K562 (cell line): Measurements from ENCODE around the gene ZNF776. TPM values are rescaled to one million over a fixed set of nuclear protein-coding genes. Genes with fewer than 3 reads are reported as not detected.

Experiments
- ATAC-seq: fragments of 200-7000 bp; cut with Tn5 transposase; 3 replicates; pipeline ENCODE4 v1.9.1; 2020; ENCODE audit warnings: moderate library complexity
- Bru-seq: library from RNA; stranded (reverse); fragments of 400-500 nt; gene quantifications from one replicate; lab custom pipeline; 2021; lab: Mats Ljungman, UMichigan
- BruChase-seq, 2 experiments: library from RNA; stranded (reverse); fragments of 400-500 nt; gene quantifications; one replicate each; lab custom pipeline; 2021; lab: Mats Ljungman, UMichigan
- BruUV-seq: library from RNA; stranded (reverse); fragments of 400-500 nt; replicated peaks from 2 replicates; lab custom pipeline; 2021; lab: Mats Ljungman, UMichigan
- CTCF ChIA-PET: fragments of 300-600 bp; formaldehyde crosslinking; extraction: SDS; loops from one replicate; lab custom pipeline; 2021; ENCODE audit warnings: low intra/inter-chr PET ratio; lab: Yijun Ruan, JAX
- POLR2A ChIA-PET: fragments of 300-600, 350-650 bp; sonication (Branson Sonifier 250); formaldehyde crosslinking; extraction: SDS; loops from one replicate; lab custom pipeline; 2021; ENCODE audit warnings: antibody characterized with exemption, inconsistent platforms; lab: Yijun Ruan, JAX
- DNase-seq, 4 experiments: peaks; one replicate each; pipeline versions ENCODE4 v3.0.0 to v3.0.0-alpha.2; 2011 to 2018; ENCODE audit warnings: low spot score in 3 of 4, mixed read lengths in 3 of 4; ENCODE audit errors: extremely low read depth in 1 of 4
- FAIRE-seq: peaks from 2 replicates; lab custom pipeline; 2011; peaks lifted over from hg19 to GRCh38; lab: Jason Lieb, UNC
- H2AFZ ChIP-seq: 2 replicates; pipeline ENCODE4 v1.6.0; 2011; ENCODE audit warnings: low read depth, low read length, control low read depth, inconsistent platforms
- H3K27ac ChIP-seq: fragments of 200-600 bp; 3 replicates; pipeline ENCODE4 v1.8.0; 2011; ENCODE audit warnings: low read depth, mild to moderate bottlenecking, control low read depth, inconsistent platforms, low read length, moderate library complexity, mixed read lengths; ENCODE audit errors: extremely low read depth
- H3K27me3 ChIP-seq, 2 experiments: fragments of 300-600 bp in 1 of 2; 2 replicates in 1 of 2; 3 replicates in 1 of 2; pipeline versions ENCODE4 v1.6.0 to v1.8.0; 2011; ENCODE audit warnings: inconsistent platforms in 2 of 2, low read length in 2 of 2, mild to moderate bottlenecking in 1 of 2, mixed read lengths in 1 of 2, moderate library complexity in 1 of 2; ENCODE audit not compliant: control insufficient read depth in 2 of 2, insufficient read depth in 2 of 2
- H3K36me3 ChIP-seq: fragments of 300-600 bp; 3 replicates; pipeline ENCODE4 v1.8.0; 2011; ENCODE audit warnings: mild to moderate bottlenecking, low read length, inconsistent platforms; ENCODE audit not compliant: control insufficient read depth, insufficient read depth
- H3K4me1 ChIP-seq, 2 experiments: fragments of 200-600 bp in 1 of 2; replicated peaks in 1 of 2; 2 replicates in 1 of 2; 3 replicates in 1 of 2; pipeline versions ENCODE4 v1.5.1 to v1.8.0; 2011; ENCODE audit warnings: inconsistent platforms in 2 of 2, low read length in 2 of 2, mild to moderate bottlenecking in 1 of 2, mixed read lengths in 1 of 2, moderate library complexity in 1 of 2; ENCODE audit not compliant: control insufficient read depth in 2 of 2, insufficient read depth in 2 of 2
- H3K4me2 ChIP-seq: 2 replicates; pipeline ENCODE4 v1.6.1; 2011; ENCODE audit warnings: low read length, control low read depth, inconsistent platforms, mixed read lengths; ENCODE audit not compliant: insufficient read depth
- H3K4me3 ChIP-seq: fragments of 200-600 bp; sonication (generic), shearing (Covaris generic); 2 replicates; pipeline ENCODE4 v1.5.1; 2016; ENCODE audit warnings: control low read depth, inconsistent platforms
- H3K79me2 ChIP-seq: fragments of 200-600 bp; 3 replicates; pipeline ENCODE4 v1.8.0; 2011; ENCODE audit warnings: low read length, inconsistent platforms; ENCODE audit not compliant: control insufficient read depth, insufficient read depth
- H3K9ac ChIP-seq, 2 experiments: 2 replicates each; pipeline versions ENCODE4 v1.6.0 to v1.6.1; 2011; ENCODE audit warnings: low read depth in 2 of 2, low read length in 2 of 2, control low read depth in 1 of 2, inconsistent platforms in 1 of 2, mild to moderate bottlenecking in 1 of 2, mixed read lengths in 1 of 2; ENCODE audit not compliant: insufficient read depth in 1 of 2
- H3K9me1 ChIP-seq: one replicate; pipeline ENCODE4 v1.6.0; 2011; ENCODE audit warnings: inconsistent platforms, mild to moderate bottlenecking, low read length, moderate library complexity; ENCODE audit not compliant: control insufficient read depth, insufficient read depth
- H3K9me3 ChIP-seq: replicated peaks from 2 replicates; pipeline ENCODE4 v1.5.1; 2011; ENCODE audit warnings: low read depth, low read length, inconsistent platforms; ENCODE audit not compliant: control insufficient read depth, insufficient read depth
- H4K20me1 ChIP-seq: replicated peaks from 2 replicates; pipeline ENCODE4 v1.6.1; 2011; ENCODE audit warnings: low read length, inconsistent platforms, mixed read lengths; ENCODE audit not compliant: control insufficient read depth, insufficient read depth
- ARID2 ChIP-seq: fragments of 450-650 bp; IDR thresholded peaks from 2 replicates; pipeline ENCODE4 v1.6.1; 2017; ENCODE audit warnings: antibody characterized with exemption, mild to moderate bottlenecking
- ERF ChIP-seq: fragments of 450-650 bp; formaldehyde crosslinking; IDR thresholded peaks from 2 replicates; pipeline ENCODE4 v1.4.0; 2020; ENCODE audit warnings: mild to moderate bottlenecking, mixed read lengths
- HNRNPH1 ChIP-seq: fragments of 200-400 bp; formaldehyde crosslinking; optimal IDR thresholded peaks from 2 replicates; pipeline ENCODE3; 2017; ENCODE audit warnings: low read depth, mild to moderate bottlenecking, low read length, moderate library complexity
- SIX5 ChIP-seq, 2 experiments: IDR thresholded peaks; 2 replicates each; pipeline ENCODE4 v1.6.1; 2011; ENCODE audit warnings: low read length in 2 of 2, borderline replicate concordance in 1 of 2, low read depth in 1 of 2, mild to moderate bottlenecking in 1 of 2, moderate library complexity in 1 of 2; ENCODE audit not compliant: insufficient read depth in 1 of 2
- SMAD1 ChIP-seq: fragments of 150-350 bp; IDR thresholded peaks from 2 replicates; pipeline ENCODE4 v1.6.1; 2014; ENCODE audit warnings: low read length, low read depth; ENCODE audit not compliant: partially characterized antibody
- SRSF7 ChIP-seq: fragments of 200-400 bp; formaldehyde crosslinking; optimal IDR thresholded peaks from 2 replicates; pipeline ENCODE3; 2017; ENCODE audit warnings: mild to moderate bottlenecking, low read depth, low read length
- TCF3 ChIP-seq: sonication (generic); formaldehyde crosslinking; IDR thresholded peaks from 2 replicates; pipeline ENCODE4 v1.4.0; 2020; ENCODE audit warnings: mild to moderate bottlenecking, missing genetic modification reagents
- U2AF2 ChIP-seq: fragments of 200-400 bp; formaldehyde crosslinking; optimal IDR thresholded peaks from 2 replicates; pipeline ENCODE3; 2017; ENCODE audit warnings: low read depth, mild to moderate bottlenecking, low read length
- XRCC5 ChIP-seq: fragments of 200-400 bp; formaldehyde crosslinking; IDR thresholded peaks from 2 replicates; pipeline ENCODE4 v1.6.1; 2017; ENCODE audit warnings: low read depth, mild to moderate bottlenecking, low read length
- WGBS: fragments of 100-300 bp; shearing (Covaris generic); methylation state at CpG from one replicate; pipeline ENCODE4 v1.1.6; 2016; ENCODE audit warnings: low coverage, mixed read lengths; ENCODE audit not compliant: insufficient coverage; ENCODE audit errors: missing lambda C conversion rate; 5-methylcytosine and 5-hydroxymethylcytosine counted together
- in situ Hi-C: fragments of 300-500 bp; cut with MboI; formaldehyde crosslinking; loops from 4 replicates; pipeline ENCODE4 v1.15.0; 2018; ENCODE audit warnings: inconsistent platforms, mixed read lengths
- intact Hi-C: fragments of 100-400 bp; cut with micrococcal nuclease; formaldehyde crosslinking; loops from 2 replicates; pipeline ENCODE4 v1.14.2; 2022
- long read RNA-seq, 3 experiments: library from polyadenylated mRNA in 2 of 3; library from RNA in 1 of 3; unstranded in 2 of 3; stranded (forward) in 1 of 3; transcript quantifications; one replicate each; pipeline ENCODE4 v2.0.0, GENCODE V29; 2019 to 2022
- polyA minus RNA-seq, 3 experiments: library from RNA; depleted of rRNA, polyadenylated mRNA; stranded (reverse); fragments of >200 nt; gene quantifications; 2 replicates each; pipeline ENCODE4 v1.2.3, GENCODE V29; 2011
- polyA plus RNA-seq, 8 experiments: library from polyadenylated mRNA; depleted of rRNA in 4 of 8; stranded (reverse) in 5 of 8; unstranded in 3 of 8; fragments of >200 nt; fragmentation: Nextera tagmentation in 2 of 8; fragmentation: Illumina TruSeq in 1 of 8; extraction: Ambion mirVana in 2 of 8; extraction: Trizol in 1 of 8; gene quantifications; 2 replicates each; pipeline versions ENCODE4 v1.2.1 to v1.2.3, GENCODE V29; 2011 to 2014; ENCODE audit warnings: inconsistent platforms in 1 of 8, missing spikeins in 1 of 8
- total RNA-seq, 7 experiments: library from RNA; depleted of rRNA in 6 of 7; stranded (reverse); fragments of >200 nt in 6 of 7; fragmentation: Illumina TruSeq in 2 of 7; extraction: Trizol in 2 of 7; gene quantifications; 2 replicates each; pipeline versions ENCODE4 v1.2.1 to v1.2.3, GENCODE V29; 2011 to 2021; ENCODE audit warnings: low replicate concordance in 1 of 7
- TF ChIP-seq, protein P1 (sequence below): fragments of 450-650 bp; formaldehyde crosslinking; IDR thresholded peaks from 2 replicates; pipeline ENCODE4 v1.4.0; 2020; ENCODE audit warnings: mild to moderate bottlenecking, moderate library complexity
- TF ChIP-seq, protein P2 (sequence below): IDR thresholded peaks from 2 replicates; pipeline ENCODE4 v1.6.1; 2012; ENCODE audit warnings: low read depth, low read length, improper control_type of control experiment, borderline replicate concordance

ZNF776 gene
- total RNA-seq (2011; cell fraction: chromatin; rRNA removed; ENCODE audit: low replicate concordance): 30.2 and 37.5 TPM in 2 replicates
- 54.9 and 63.5 TPM in 2 replicates for total RNA-seq (2011; cell fraction: nucleolus; rRNA removed)
- 34.7 and 39.1 TPM in 2 replicates for total RNA-seq (2011; cell fraction: nucleoplasm; rRNA removed)
- total RNA-seq (2014; rRNA removed) (9.5 and 16.2 TPM in 2 replicates), total RNA-seq (2014; rRNA removed; fragmentation: Illumina TruSeq; extraction: Trizol) (8.2 and 10.0 TPM in 2 replicates), total RNA-seq (2015; rRNA removed; fragmentation: Illumina TruSeq; extraction: Trizol) (7.4 and 8.4 TPM in 2 replicates), total RNA-seq (2021) (6.7 and 7.8 TPM in 2 replicates), polyA plus RNA-seq (2011; rRNA removed) (15.7 and 16.9 TPM in 2 replicates), polyA plus RNA-seq (2014; fragmentation: Illumina TruSeq; extraction: Trizol) (7.1 and 9.6 TPM in 2 replicates), polyA plus RNA-seq (2014; fragmentation: Nextera tagmentation; extraction: Ambion mirVana) (1 to 10 TPM; 2.2 to 2.5 TPM), polyA plus RNA-seq (2014; rRNA removed) (7.9 and 9.1 TPM in 2 replicates), polyA minus RNA-seq (2011; rRNA and poly(A)+ RNA removed) (17.9 and 20.2 TPM in 2 replicates), Bru-seq, nascent RNA (percentile 71 among the genes with signal in this experiment), BruChase-seq, experiment 1, labeled RNA remaining after a 2-hour chase (percentile 91 among the genes with signal in this experiment), BruChase-seq, experiment 2, labeled RNA remaining after a 6-hour chase (percentile 91 among the genes with signal in this experiment)
- polyA plus RNA-seq (2011; cell fraction: cytosol; rRNA removed): 11.0 and 12.6 TPM in 2 replicates
- 59.3 and 86.8 TPM in 2 replicates for polyA plus RNA-seq (2011; cell fraction: nucleus; rRNA removed)
- polyA plus RNA-seq (2012): 6.9 and 9.2 TPM in 2 replicates
- 5.9 and 6.5 TPM in 2 replicates for polyA minus RNA-seq (2011; cell fraction: cytosol; rRNA and poly(A)+ RNA removed)
- 36.2 and 59.1 TPM in 2 replicates for polyA minus RNA-seq (2011; cell fraction: nucleus; rRNA and poly(A)+ RNA removed)
- long read RNA-seq, experiment 1, full-length matches to known transcripts: 10 of 25 reads
- long read RNA-seq, experiment 1, partial matches to known transcripts: 2 of 25 reads
- long read RNA-seq, experiment 1, other reads (novel, unspliced or antisense): 13 of 25 reads
- long read RNA-seq, experiment 2, full-length matches to known transcripts: 1 of 6 reads
- long read RNA-seq, experiment 2, partial matches to known transcripts: 4 of 6 reads
- long read RNA-seq, experiment 2, other reads (novel, unspliced or antisense): 1 of 6 reads
- long read RNA-seq, experiment 3, full-length matches to known transcripts: 1 of 6 reads
- long read RNA-seq, experiment 3, partial matches to known transcripts: 0 of 6 reads
- long read RNA-seq, experiment 3, other reads (novel, unspliced or antisense): 5 of 6 reads

DNA sequence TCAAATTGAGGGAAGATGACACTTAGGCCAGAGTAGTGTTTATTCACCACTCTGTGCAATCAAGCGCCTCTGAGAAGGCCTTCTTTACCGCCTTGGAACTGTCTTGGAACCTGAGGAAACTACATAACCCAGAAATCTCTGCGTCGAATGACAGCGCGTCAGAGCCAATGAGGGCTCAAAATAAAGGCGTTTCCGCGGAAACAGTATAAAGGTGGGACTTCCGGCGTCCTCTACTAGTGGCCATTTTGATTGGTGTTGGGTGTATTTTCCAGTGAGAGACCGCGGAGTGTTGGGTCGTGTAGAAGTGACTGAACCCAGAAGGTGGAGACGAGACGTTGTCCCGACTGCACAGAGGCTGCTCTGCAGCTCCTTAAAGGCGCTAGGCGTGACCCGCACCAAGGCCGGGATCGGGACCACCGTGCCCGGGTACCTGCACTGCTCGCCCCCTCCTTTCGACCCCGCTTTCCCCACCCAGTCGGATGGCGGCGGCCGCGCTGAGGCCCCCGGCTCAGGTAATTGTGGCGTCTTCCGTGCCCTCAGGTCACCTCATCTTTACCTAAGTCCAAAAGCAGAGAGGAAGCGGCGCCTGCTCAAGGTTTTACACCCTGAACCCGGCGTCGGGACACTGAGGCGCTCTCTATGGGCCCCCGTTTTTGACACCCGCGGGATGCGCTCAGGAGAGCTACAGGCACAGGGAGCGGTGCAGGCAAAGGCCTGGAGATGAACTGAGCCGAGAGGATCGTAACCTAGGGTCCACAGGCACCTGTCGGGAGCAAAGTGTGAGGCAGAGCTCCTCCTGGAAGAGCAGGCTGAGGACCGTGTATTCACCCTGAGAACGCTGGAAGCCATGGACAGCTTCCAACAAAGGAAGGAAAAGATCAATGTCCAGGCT, at the start of gene ZNF776:
Gene ZNF776 (plus strand): TSS at position 236 of the 892 bp plus-strand sequence. CDS start 244 bp downstream, at position 480.
- peak; percentile 99 for ATAC-seq
- TSS peak; percentile 80 for BruUV-seq
- no peaks in the 10 kb centered on the region for H4K20me1 ChIP-seq
- no peak for TF ChIP-seq ARID2
- no peak for TF ChIP-seq SRSF7
- TF ChIP-seq ERF (CRISPR knock-in tag): no peak
- TF ChIP-seq, protein P1, sequence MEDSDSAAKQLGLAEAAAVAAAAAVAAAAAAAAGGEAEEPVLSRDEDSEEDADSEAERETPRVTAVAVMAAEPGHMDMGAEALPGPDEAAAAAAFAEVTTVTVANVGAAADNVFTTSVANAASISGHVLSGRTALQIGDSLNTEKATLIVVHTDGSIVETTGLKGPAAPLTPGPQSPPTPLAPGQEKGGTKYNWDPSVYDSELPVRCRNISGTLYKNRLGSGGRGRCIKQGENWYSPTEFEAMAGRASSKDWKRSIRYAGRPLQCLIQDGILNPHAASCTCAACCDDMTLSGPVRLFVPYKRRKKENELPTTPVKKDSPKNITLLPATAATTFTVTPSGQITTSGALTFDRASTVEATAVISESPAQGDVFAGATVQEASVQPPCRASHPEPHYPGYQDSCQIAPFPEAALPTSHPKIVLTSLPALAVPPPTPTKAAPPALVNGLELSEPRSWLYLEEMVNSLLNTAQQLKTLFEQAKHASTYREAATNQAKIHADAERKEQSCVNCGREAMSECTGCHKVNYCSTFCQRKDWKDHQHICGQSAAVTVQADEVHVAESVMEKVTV (CRISPR knock-in tag): no peak
- no peak for TF ChIP-seq SMAD1
- peak; percentile 79 to 89 for TF ChIP-seq SIX5 (IDR thresholded peaks at IDR 0.05; ENCODE audit: borderline replicate concordance in 1 of 2, insufficient read depth in 1 of 2, low read depth in 1 of 2, low read length in 2 of 2)
- no peak for TF ChIP-seq XRCC5
- no peak for TF ChIP-seq TCF3 (CRISPR knock-in tag)
- TF ChIP-seq U2AF2: no peak
- TF ChIP-seq HNRNPH1: no peak
- TF ChIP-seq, protein P2, sequence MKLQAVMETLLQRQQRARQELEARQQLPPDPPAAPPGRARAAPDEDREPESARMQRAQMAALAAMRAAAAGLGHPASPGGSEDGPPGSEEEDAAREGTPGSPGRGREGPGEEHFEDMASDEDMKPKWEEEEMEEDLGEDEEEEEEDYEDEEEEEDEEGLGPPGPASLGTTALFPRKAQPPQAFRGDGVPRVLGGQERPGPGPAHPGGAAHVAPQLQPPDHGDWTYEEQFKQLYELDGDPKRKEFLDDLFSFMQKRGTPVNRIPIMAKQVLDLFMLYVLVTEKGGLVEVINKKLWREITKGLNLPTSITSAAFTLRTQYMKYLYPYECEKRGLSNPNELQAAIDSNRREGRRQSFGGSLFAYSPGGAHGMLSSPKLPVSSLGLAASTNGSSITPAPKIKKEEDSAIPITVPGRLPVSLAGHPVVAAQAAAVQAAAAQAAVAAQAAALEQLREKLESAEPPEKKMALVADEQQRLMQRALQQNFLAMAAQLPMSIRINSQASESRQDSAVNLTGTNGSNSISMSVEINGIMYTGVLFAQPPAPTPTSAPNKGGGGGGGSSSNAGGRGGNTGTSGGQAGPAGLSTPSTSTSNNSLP: no peak

More for the DNA sequence above, at the start of gene ZNF776:
- ChIA-PET CTCF (no interaction called here), POLR2A (interaction anchor here (0.6 to 2.0 kb wide), 3 partner anchors 9 to 23 kb away, joined by 3 to 12 read pairs (median 5); partner anchors contain the start of gene ZNF586)
- FAIRE-seq: peak; percentile 99
- peak within 1 kb of the TSS; percentile 82 to 99 for H3K9ac ChIP-seq
- H3K27ac ChIP-seq: peak within 1 kb of the TSS; percentile 83
- H3K4me3 ChIP-seq: peak within 1 kb of the TSS; percentile 84
- peaks cover 28% of the 10 kb centered on the region for H3K79me2 ChIP-seq
- intact Hi-C loops (no loop called here), in situ Hi-C loops (no loop called here)
- DNase-seq: peak; percentile 84 to 93 (median 88)
- peaks cover 35% of the 10 kb centered on the region for H3K36me3 ChIP-seq
- H3K9me3 ChIP-seq: peaks cover 11% of the 10 kb centered on the region; the same call in 1 of the 2 replicates
- H2AFZ ChIP-seq: peak within 1 kb of the TSS; percentile 92
- no peaks in the 10 kb centered on the region for H3K9me1 ChIP-seq
- no peaks in the 10 kb centered on the region; a peak in 1 of 5 replicates for H3K27me3 ChIP-seq
- peaks cover 4 to 6% of the 10 kb centered on the region in 2 experiments; a peak in 3 of 5 replicates for H3K4me1 ChIP-seq
- peak within 1 kb of the TSS; percentile 95 for H3K4me2 ChIP-seq
- WGBS: 2% methylated on average over 51 of the region's 51 CpGs
